Naive thymus-derived CD4-positive, alpha-beta T cell (primary cell): ENCODE measurements around the gene TSPAN15. TPM values are rescaled to one million over a fixed set of nuclear protein-coding genes. Genes with fewer than 3 reads are reported as not detected.

Experiments
- ATAC-seq: fragments of 150-1000 bp; cut with Tn5 transposase; 2 replicates; pipeline ENCODE4 v1.10.0; 2021; ENCODE audit warnings: mild to moderate bottlenecking, moderate library complexity
- CTCF ChIA-PET: fragments of 350-600 bp; sonication (Branson Sonifier 250); formaldehyde crosslinking; loops from one replicate; lab custom pipeline; 2021; ENCODE audit warnings: antibody characterized with exemption; lab: Charles Lee
- POLR2A ChIA-PET: fragments of 350-600 bp; sonication (Branson Sonifier 250); formaldehyde crosslinking; loops from one replicate; lab custom pipeline; 2021; ENCODE audit warnings: antibody characterized with exemption, inconsistent platforms; lab: Charles Lee
- DNase-seq, 9 donors: peaks; one replicate each; pipeline versions ENCODE4 v3.0.0 to v3.0.0-alpha.2; 2020 to 2022; ENCODE audit warnings: mixed read lengths in 1 of 9
- H3K27ac ChIP-seq: one replicate; pipeline ENCODE4 v1.7.0; 2013; ENCODE audit warnings: mild to moderate bottlenecking, low read depth, low read length, moderate library complexity
- H3K27me3 ChIP-seq, 2 donors: one replicate each; pipeline ENCODE4 v1.7.0; 2013; ENCODE audit warnings: low read length in 2 of 2, mild to moderate bottlenecking in 2 of 2, moderate library complexity in 2 of 2; ENCODE audit not compliant: control insufficient read depth in 2 of 2, insufficient read depth in 2 of 2
- H3K36me3 ChIP-seq, 3 experiments: 1 replicate in 2 of 3; 2 replicates in 1 of 3; pipeline ENCODE4 v1.7.0; 2013; ENCODE audit warnings: low read length in 3 of 3, mild to moderate bottlenecking in 3 of 3, moderate library complexity in 1 of 3; ENCODE audit not compliant: insufficient read depth in 3 of 3, control insufficient read depth in 2 of 3
- H3K4me1 ChIP-seq, 2 donors: one replicate each; pipeline ENCODE4 v1.7.0; 2013; ENCODE audit warnings: low read length in 2 of 2, mild to moderate bottlenecking in 2 of 2, moderate library complexity in 1 of 2; ENCODE audit not compliant: control insufficient read depth in 2 of 2, insufficient read depth in 2 of 2
- H3K4me3 ChIP-seq: 2 replicates; pipeline ENCODE4 v1.7.0; 2013; ENCODE audit warnings: mild to moderate bottlenecking, low read length
- H3K9me3 ChIP-seq, 3 experiments: 1 replicate in 2 of 3; 2 replicates in 1 of 3; pipeline ENCODE4 v1.7.0; 2013; ENCODE audit warnings: low read length in 3 of 3; ENCODE audit not compliant: control insufficient read depth in 2 of 3
- H3K27ac Mint-ChIP-seq, 9 donors: one replicate each; pipeline ENCODE4 v1.8.0; 2020 to 2022; ENCODE audit warnings: mixed read lengths in 9 of 9, mild to moderate bottlenecking in 8 of 9, moderate library complexity in 5 of 9, inconsistent platforms in 2 of 9
- H3K27me3 Mint-ChIP-seq, 5 donors: one replicate each; pipeline ENCODE4 v1.8.0; 2021 to 2022; ENCODE audit warnings: mixed read lengths in 5 of 5, mild to moderate bottlenecking in 1 of 5
- H3K36me3 Mint-ChIP-seq, 5 donors: one replicate each; pipeline ENCODE4 v1.8.0; 2020 to 2022; ENCODE audit warnings: mixed read lengths in 5 of 5, mild to moderate bottlenecking in 3 of 5, inconsistent platforms in 1 of 5
- H3K4me1 Mint-ChIP-seq, 7 donors: one replicate each; pipeline ENCODE4 v1.8.0; 2020 to 2022; ENCODE audit warnings: mixed read lengths in 7 of 7, mild to moderate bottlenecking in 3 of 7, inconsistent platforms in 1 of 7
- H3K4me3 Mint-ChIP-seq, 10 donors: one replicate each; pipeline ENCODE4 v1.8.0; 2020 to 2022; ENCODE audit warnings: mild to moderate bottlenecking in 10 of 10, mixed read lengths in 10 of 10, moderate library complexity in 6 of 10, inconsistent platforms in 2 of 10
- H3K9me3 Mint-ChIP-seq, 11 donors: one replicate each; pipeline ENCODE4 v1.8.0; 2020 to 2022; ENCODE audit warnings: mixed read lengths in 11 of 11, mild to moderate bottlenecking in 4 of 11, inconsistent platforms in 1 of 11, moderate library complexity in 1 of 11
- intact Hi-C, 2 donors: fragments of 100-400 bp; cut with micrococcal nuclease; formaldehyde crosslinking; loops; one replicate each; pipeline ENCODE4 v1.15.1; 2023
- polyA plus RNA-seq, 2 donors: library from polyadenylated mRNA; unstranded; fragments of 300-500 nt; fragmentation: Illumina TruSeq; gene quantifications; one replicate each; pipeline ENCODE4 v1.2.3, GENCODE V29; 2021
- total RNA-seq, 6 experiments: library from RNA in 5 of 6; stranded (reverse) in 5 of 6; gene quantifications; 1 replicate in 5 of 6; 2 replicates in 1 of 6; pipeline ENCODE4 v1.2.3 and lab custom pipeline; 2021 to 2026

The TSPAN15 gene
- total and polyA plus RNA-seq, 7 experiments from 2014 or later: 1.2 to 7.2 (median 2.1) TPM

- no peaks in the 10 kb centered on the region for H3K27me3 ChIP-seq
- Mint-ChIP-seq H3K4me3 (peak overlapping the region in 2 of 10 donors; percentile 12 to 19), H3K36me3 (peaks cover 0 to 4% (median 0%) of the 10 kb centered on the region in 5 donors), H3K27me3 (peaks cover 0 to 15% (median 5%) of the 10 kb centered on the region in 5 donors), H3K27ac (peak overlapping the region in 1 of 9 donors; percentile 43), H3K9me3 (no peaks in the 10 kb centered on the region), H3K4me1 (peaks cover 13 to 23% (median 21%) of the 10 kb centered on the region in 7 donors)
- H3K9me3 ChIP-seq: no peaks in the 10 kb centered on the region
- ATAC-seq (no peak), DNase-seq (no peak)
- H3K27ac ChIP-seq: no peak overlapping the region
- CTCF ChIA-PET: no interaction called here
- no peak overlapping the region for H3K4me3 ChIP-seq
- POLR2A ChIA-PET: no interaction called here
- intact Hi-C loops: no loop called here
- peaks cover 0 to 6% of the 10 kb centered on the region in 2 donors for H3K4me1 ChIP-seq
- no peaks in the 10 kb centered on the region for H3K36me3 ChIP-seq
These were observed 2.5 kb downstream of the TSPAN15 start for GRCh38 chr10:69453795-69454194.

- H3K27me3 Mint-ChIP-seq: peaks cover 0 to 15% (median 5%) of the 10 kb centered on the region in 5 donors
- Histone ChIP-seq H3K4me3 (no peak overlapping the region), H3K9me3 (no peaks in the 10 kb centered on the region), H3K27me3 (no peaks in the 10 kb centered on the region), H3K27ac (no peak overlapping the region), H3K4me1 (no peaks in the 10 kb centered on the region), H3K36me3 (no peaks in the 10 kb centered on the region)
- no peak for DNase-seq
- intact Hi-C loops: no loop called here
- H3K27ac Mint-ChIP-seq: no peak overlapping the region
- peaks cover 6 to 17% (median 16%) of the 10 kb centered on the region in 7 donors for H3K4me1 Mint-ChIP-seq
- H3K9me3 Mint-ChIP-seq: no peaks in the 10 kb centered on the region
- peak overlapping the region in 1 of 10 donors; percentile 21 for H3K4me3 Mint-ChIP-seq
- ChIA-PET POLR2A (interaction anchor here (0.7 kb wide), 1 partner anchor 12 kb away, joined by 6 read pairs; no protein-coding TSS in a partner anchor), CTCF (no interaction called here)
- ATAC-seq: no peak
- peaks cover 0 to 4% (median 0%) of the 10 kb centered on the region in 5 donors for H3K36me3 Mint-ChIP-seq
These were observed 3.9 kb downstream of the TSPAN15 start for GRCh38 chr10:69455006-69455763.

- Histone ChIP-seq H3K9me3 (no peaks in the 10 kb centered on the region), H3K27ac (no peak overlapping the region), H3K4me1 (no peaks in the 10 kb centered on the region), H3K36me3 (no peaks in the 10 kb centered on the region), H3K4me3 (no peak overlapping the region), H3K27me3 (no peaks in the 10 kb centered on the region)
- Mint-ChIP-seq H3K27me3 (peaks cover 0 to 14% (median 4%) of the 10 kb centered on the region in 5 donors), H3K4me3 (no peak overlapping the region), H3K27ac (no peak overlapping the region), H3K9me3 (no peaks in the 10 kb centered on the region), H3K36me3 (peaks cover 0 to 2% (median 0%) of the 10 kb centered on the region in 5 donors), H3K4me1 (peaks cover 4 to 12% (median 8%) of the 10 kb centered on the region in 7 donors)
- no peak for ATAC-seq
- intact Hi-C loops: no loop called here
- CTCF ChIA-PET: interaction anchor here (0.5 kb wide), 1 partner anchor 240 kb away, joined by 3 read pairs; no protein-coding TSS in a partner anchor
- POLR2A ChIA-PET: no interaction called here
- DNase-seq: no peak
These were observed 5.8 kb downstream of the TSPAN15 start for GRCh38 chr10:69456880-69457693.

GRCh38 chr10:69457771-69458237 is 6.5 kb downstream of the TSPAN15 start:
- Mint-ChIP-seq H3K4me1 (peaks cover 0 to 9% (median 4%) of the 10 kb centered on the region in 7 donors), H3K27ac (no peak overlapping the region), H3K4me3 (no peak overlapping the region), H3K36me3 (no peaks in the 10 kb centered on the region), H3K9me3 (no peaks in the 10 kb centered on the region), H3K27me3 (peaks cover 0 to 9% (median 0%) of the 10 kb centered on the region in 5 donors)
- DNase-seq (no peak), ATAC-seq (no peak)
- no peaks in the 10 kb centered on the region for H3K36me3 ChIP-seq
- no peaks in the 10 kb centered on the region for H3K9me3 ChIP-seq
- ChIA-PET POLR2A (no interaction called here), CTCF (interaction anchor here (0.5 kb wide), 1 partner anchor 239 kb away, joined by 3 read pairs; no protein-coding TSS in a partner anchor)
- no peak overlapping the region for H3K4me3 ChIP-seq
- intact Hi-C loops: no loop called here
- no peaks in the 10 kb centered on the region for H3K4me1 ChIP-seq
- H3K27ac ChIP-seq: no peak overlapping the region
- no peaks in the 10 kb centered on the region for H3K27me3 ChIP-seq

- H3K4me3 Mint-ChIP-seq: no peak overlapping the region
- ChIA-PET CTCF (no interaction called here), POLR2A (no interaction called here)
- H3K9me3 Mint-ChIP-seq: no peaks in the 10 kb centered on the region
- H3K27me3 Mint-ChIP-seq: peaks cover 0 to 5% (median 0%) of the 10 kb centered on the region in 5 donors
- H3K4me1 ChIP-seq: no peaks in the 10 kb centered on the region
- ATAC-seq (no peak), DNase-seq (no peak)
- no peak overlapping the region for H3K4me3 ChIP-seq
- H3K27ac ChIP-seq: no peak overlapping the region
- H3K36me3 ChIP-seq: no peaks in the 10 kb centered on the region
- no peaks in the 10 kb centered on the region for H3K27me3 ChIP-seq
- intact Hi-C loops: no loop called here
- H3K9me3 ChIP-seq: no peaks in the 10 kb centered on the region
- H3K4me1 Mint-ChIP-seq: peaks cover 0 to 14% (median 3%) of the 10 kb centered on the region in 7 donors
- H3K27ac Mint-ChIP-seq: peak overlapping the region in 1 of 9 donors; percentile 22
- H3K36me3 Mint-ChIP-seq: no peaks in the 10 kb centered on the region
These were observed 7.3 kb downstream of the TSPAN15 start for GRCh38 chr10:69458430-69459100.

GRCh38 chr10:69459101-69459790 is 8.0 kb downstream of the TSPAN15 start:
- no peak for DNase-seq
- Histone ChIP-seq H3K4me1 (no peaks in the 10 kb centered on the region), H3K27ac (no peak overlapping the region), H3K4me3 (no peak overlapping the region), H3K9me3 (no peaks in the 10 kb centered on the region), H3K36me3 (no peaks in the 10 kb centered on the region), H3K27me3 (no peaks in the 10 kb centered on the region)
- no peak overlapping the region for H3K4me3 Mint-ChIP-seq
- H3K27me3 Mint-ChIP-seq: peaks cover 0 to 5% (median 0%) of the 10 kb centered on the region in 5 donors
- peaks cover 0 to 20% (median 3%) of the 10 kb centered on the region in 7 donors for H3K4me1 Mint-ChIP-seq
- CTCF ChIA-PET: interaction anchor here (1.5 kb wide), 1 partner anchor 12 kb away, joined by 3 read pairs; no protein-coding TSS in a partner anchor
- POLR2A ChIA-PET: no interaction called here
- ATAC-seq: no peak
- intact Hi-C loops: no loop called here
- H3K27ac Mint-ChIP-seq: peak overlapping the region in 1 of 9 donors; percentile 22
- no peaks in the 10 kb centered on the region for H3K36me3 Mint-ChIP-seq
- no peaks in the 10 kb centered on the region for H3K9me3 Mint-ChIP-seq
